Endothelial cell of umbilical vein (primary cell): Measurements from ENCODE around the gene TMEM205. TPM values are rescaled to one million over a fixed set of nuclear protein-coding genes. Genes with fewer than 3 reads are reported as not detected.

Experiments used
- BruUV-seq: library from RNA; stranded (reverse); fragments of 400-500 nt; replicated peaks from 2 replicates; lab custom pipeline; 2021; lab: Mats Ljungman, UMichigan
- CTCF ChIA-PET: fragments of 300-600, 350-600 bp; sonication (Branson Sonifier 250); formaldehyde crosslinking; loops from one replicate; lab custom pipeline; 2021; ENCODE audit warnings: antibody characterized with exemption, inconsistent platforms; lab: Charles Lee
- POLR2A ChIA-PET: fragments of 300-600, 350-600 bp; sonication (Branson Sonifier 250); formaldehyde crosslinking; loops from one replicate; lab custom pipeline; 2021; ENCODE audit warnings: antibody characterized with exemption, inconsistent platforms; lab: Charles Lee
- DNase-seq: peaks from one replicate; pipeline ENCODE4 v3.0.0-alpha.2; 2011; ENCODE audit warnings: low read depth, low spot score
- FAIRE-seq: peaks from 2 replicates; lab custom pipeline; 2011; peaks lifted over from hg19 to GRCh38; lab: Jason Lieb, UNC
- H2AFZ ChIP-seq: 2 replicates; pipeline ENCODE4 v1.6.0; 2012; ENCODE audit warnings: low read depth, low read length, control low read depth, inconsistent platforms
- H3K27ac ChIP-seq: 2 replicates; pipeline ENCODE4 v1.5.1; 2011; ENCODE audit warnings: low read depth, mild to moderate bottlenecking, control low read depth, low read length, moderate library complexity; ENCODE audit not compliant: insufficient read depth
- H3K27me3 ChIP-seq, 2 experiments: 2 replicates each; pipeline versions ENCODE4 v1.6.0 to v1.6.1; 2011; ENCODE audit warnings: low read length in 2 of 2, mixed read lengths in 1 of 2; ENCODE audit not compliant: control insufficient read depth in 2 of 2, insufficient read depth in 2 of 2
- H3K36me3 ChIP-seq, 2 experiments: 2 replicates in 1 of 2; 3 replicates in 1 of 2; pipeline ENCODE4 v1.5.1; 2011; ENCODE audit warnings: low read length in 2 of 2, mild to moderate bottlenecking in 1 of 2, moderate library complexity in 1 of 2; ENCODE audit not compliant: control insufficient read depth in 2 of 2, insufficient read depth in 2 of 2; ENCODE audit errors: extremely low read depth in 1 of 2
- H3K4me1 ChIP-seq: 3 replicates; pipeline ENCODE4 v1.5.1; 2011; ENCODE audit warnings: mild to moderate bottlenecking, low read length; ENCODE audit not compliant: control insufficient read depth, insufficient read depth; ENCODE audit errors: extremely low read depth
- H3K4me2 ChIP-seq: 2 replicates; pipeline ENCODE4 v1.6.1; 2011; ENCODE audit warnings: low read length, control low read depth, mixed read lengths; ENCODE audit not compliant: insufficient read depth
- H3K4me3 ChIP-seq, 3 experiments: fragments of 200-600 bp in 1 of 3; sonication (generic), shearing (Covaris generic) in 1 of 3; replicated peaks in 1 of 3; 2 replicates each; pipeline ENCODE4 v1.5.1; 2011 to 2016; ENCODE audit warnings: control low read depth in 3 of 3, low read length in 3 of 3, mild to moderate bottlenecking in 2 of 3, inconsistent platforms in 1 of 3, low read depth in 1 of 3, moderate library complexity in 1 of 3; ENCODE audit not compliant: insufficient read depth in 1 of 3
- H3K79me2 ChIP-seq: 2 replicates; pipeline ENCODE4 v1.6.0; 2012; ENCODE audit warnings: low read length, inconsistent platforms; ENCODE audit not compliant: control insufficient read depth, insufficient read depth
- H3K9ac ChIP-seq: replicated peaks from 2 replicates; pipeline ENCODE3; 2011; ENCODE audit warnings: low read length, control low read depth; ENCODE audit not compliant: insufficient read depth; ENCODE audit errors: extremely low read depth
- H3K9me1 ChIP-seq: replicated peaks from 3 replicates; pipeline ENCODE4 v1.6.0; 2011; ENCODE audit warnings: mild to moderate bottlenecking, low read length; ENCODE audit not compliant: control insufficient read depth, insufficient read depth; ENCODE audit errors: extremely low read depth
- H3K9me3 ChIP-seq: replicated peaks from 2 replicates; pipeline ENCODE4 v1.5.1; 2012; ENCODE audit warnings: low read length, inconsistent platforms; ENCODE audit not compliant: control insufficient read depth, insufficient read depth
- H4K20me1 ChIP-seq: replicated peaks from 2 replicates; pipeline ENCODE3; 2011; ENCODE audit warnings: mild to moderate bottlenecking, low read length; ENCODE audit not compliant: control insufficient read depth, insufficient read depth; ENCODE audit errors: extremely low read depth
- EZH2 ChIP-seq: IDR thresholded peaks from 2 replicates; pipeline ENCODE4 v1.6.1; 2012; ENCODE audit warnings: borderline replicate concordance, low read depth, mild to moderate bottlenecking, moderate library complexity, low read length, inconsistent platforms; ENCODE audit not compliant: severe bottlenecking
- FOS ChIP-seq: IDR thresholded peaks from 2 replicates; pipeline ENCODE4 v1.6.1; 2011; ENCODE audit warnings: mild to moderate bottlenecking, low read length, moderate library complexity, borderline replicate concordance; ENCODE audit not compliant: insufficient read depth
- GATA2 ChIP-seq: IDR thresholded peaks from 2 replicates; pipeline ENCODE4 v1.7.0; 2011; ENCODE audit warnings: low read depth, mild to moderate bottlenecking, moderate library complexity, mixed read lengths, low read length; ENCODE audit not compliant: insufficient read length, insufficient read depth
- JUN ChIP-seq: IDR thresholded peaks from 2 replicates; pipeline ENCODE4 v1.6.1; 2011; ENCODE audit warnings: borderline replicate concordance, low read depth; ENCODE audit not compliant: insufficient read length, insufficient read depth
- MYC ChIP-seq: IDR thresholded peaks from one replicate; pipeline ENCODE4 v1.6.1; 2011; ENCODE audit warnings: mild to moderate bottlenecking, low read depth, low read length
- POLR2A ChIP-seq: IDR thresholded peaks from 2 replicates; pipeline ENCODE4 v1.6.1; 2012; ENCODE audit warnings: low read depth, mild to moderate bottlenecking, control low read depth, low read length
- POLR2AphosphoS5 ChIP-seq: IDR thresholded peaks from 2 replicates; pipeline ENCODE4 v1.6.1; 2012; ENCODE audit warnings: low read depth, mild to moderate bottlenecking, control low read depth, low read length, moderate library complexity; ENCODE audit not compliant: insufficient read depth
- dilution Hi-C: fragments of 300-500 bp; cut with MboI; formaldehyde crosslinking; loops from one replicate; pipeline ENCODE4 v1.15.0; 2019; ENCODE audit warnings: low sequenced_read_pairs; ENCODE audit not compliant: extremely low pct_ligation_motif_present
- intact Hi-C: fragments of 100-400 bp; cut with micrococcal nuclease; formaldehyde crosslinking; loops from one replicate; pipeline ENCODE4 v1.10.0; 2022
- polyA plus RNA-seq, 4 experiments: library from polyadenylated mRNA; depleted of rRNA in 3 of 4; stranded (reverse) in 3 of 4; unstranded in 1 of 4; fragments of >200 nt; gene quantifications; 2 replicates each; pipeline versions ENCODE4 v1.2.1 to v1.2.3, GENCODE V29; 2011 to 2012; ENCODE audit warnings: missing spikeins in 1 of 4
- total RNA-seq: library from RNA; stranded (reverse); gene quantifications from 2 replicates; pipeline ENCODE4 v1.2.3, GENCODE V29; 2021
- TF ChIP-seq, protein P1 (sequence below): IDR thresholded peaks from 2 replicates; pipeline ENCODE4 v1.6.1; 2011; ENCODE audit not compliant: insufficient read depth, insufficient read length
- TF ChIP-seq, protein P2 (sequence below), 2 donors: IDR thresholded peaks; 1 replicate in 1 of 2; 2 replicates in 1 of 2; pipeline ENCODE4 v1.5.1; 2011; ENCODE audit warnings: low read length in 2 of 2, mild to moderate bottlenecking in 2 of 2, moderate library complexity in 2 of 2, control low read depth in 1 of 2, inconsistent platforms in 1 of 2, low read depth in 1 of 2; ENCODE audit not compliant: insufficient read depth in 1 of 2; ENCODE audit errors: extremely low read depth in 1 of 2

TMEM205 gene
- total and polyA plus RNA-seq, 2 donors (not counting 3 experiments of a cell fraction or from before 2014, with no cell fraction given): 57.3 to 345 TPM

DNA sequence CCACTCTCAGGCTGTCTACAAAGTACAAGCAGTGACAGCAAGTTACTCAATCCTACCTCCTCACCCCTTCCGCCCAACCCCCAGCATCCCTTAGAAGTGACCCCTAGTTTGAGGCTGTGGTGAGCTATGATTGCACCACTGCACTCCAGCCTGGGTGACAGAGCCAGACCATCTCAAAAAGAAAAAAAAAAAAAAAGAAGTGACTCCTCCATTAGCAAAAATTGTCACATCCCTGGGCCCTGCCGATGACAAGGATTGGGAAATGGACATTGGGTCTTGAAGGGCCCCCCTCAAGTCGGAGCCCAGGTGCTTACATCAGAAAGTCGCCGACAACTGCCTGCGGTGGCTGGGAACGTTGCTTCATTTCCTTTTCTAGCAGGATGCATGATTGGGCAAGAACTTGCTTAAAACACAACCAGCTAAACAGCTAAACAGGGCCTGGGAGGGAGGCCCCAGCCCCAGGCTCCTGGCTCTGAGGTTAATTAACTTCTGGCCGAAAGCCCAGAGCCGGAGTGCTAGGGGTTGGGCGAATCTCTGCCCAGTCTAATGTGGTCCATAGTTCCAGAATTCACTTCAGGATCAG lies 21.9 kb downstream of the TMEM205 start:
- POLR2A ChIA-PET: interaction anchor here (0.7 kb wide), 1 partner anchor 29 kb away, joined by 3 read pairs; no protein-coding TSS in a partner anchor
- H3K36me3 ChIP-seq: peaks cover 0 to 9% of the 10 kb centered on the region in 2 experiments
- H3K9me3 ChIP-seq: no peaks in the 10 kb centered on the region
- no peak overlapping the region for H3K4me3 ChIP-seq
- H3K4me1 ChIP-seq: peaks cover 7% of the 10 kb centered on the region
- no peaks in the 10 kb centered on the region for H3K79me2 ChIP-seq
- no TSS peak for BruUV-seq
- TF ChIP-seq, protein P1, sequence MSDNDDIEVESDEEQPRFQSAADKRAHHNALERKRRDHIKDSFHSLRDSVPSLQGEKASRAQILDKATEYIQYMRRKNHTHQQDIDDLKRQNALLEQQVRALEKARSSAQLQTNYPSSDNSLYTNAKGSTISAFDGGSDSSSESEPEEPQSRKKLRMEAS: no peak
- no peak for TF ChIP-seq POLR2AphosphoS5
- TF ChIP-seq MYC: no peak
- TF ChIP-seq POLR2A: no peak
- TF ChIP-seq GATA2: no peak
- no peak for TF ChIP-seq EZH2
- TF ChIP-seq FOS: no peak
- no peak overlapping the region for H2AFZ ChIP-seq
- no peaks in the 10 kb centered on the region for H4K20me1 ChIP-seq
- dilution Hi-C loops: no loop called here
- no peaks in the 10 kb centered on the region for H3K27me3 ChIP-seq
- DNase-seq (peak; percentile 70), FAIRE-seq (peak; percentile 75)
- H3K9ac ChIP-seq: no peak overlapping the region
- intact Hi-C loops: no loop called here
- no peak overlapping the region for H3K27ac ChIP-seq
- H3K9me1 ChIP-seq: no peaks in the 10 kb centered on the region
- CTCF ChIA-PET: interaction anchor here (1.4 to 2.2 kb wide), 4 partner anchors 15 to 51 kb away, joined by 3 to 10 read pairs (median 4); partner anchors contain the start of gene RAB3D
- no peak overlapping the region for H3K4me2 ChIP-seq

DNA sequence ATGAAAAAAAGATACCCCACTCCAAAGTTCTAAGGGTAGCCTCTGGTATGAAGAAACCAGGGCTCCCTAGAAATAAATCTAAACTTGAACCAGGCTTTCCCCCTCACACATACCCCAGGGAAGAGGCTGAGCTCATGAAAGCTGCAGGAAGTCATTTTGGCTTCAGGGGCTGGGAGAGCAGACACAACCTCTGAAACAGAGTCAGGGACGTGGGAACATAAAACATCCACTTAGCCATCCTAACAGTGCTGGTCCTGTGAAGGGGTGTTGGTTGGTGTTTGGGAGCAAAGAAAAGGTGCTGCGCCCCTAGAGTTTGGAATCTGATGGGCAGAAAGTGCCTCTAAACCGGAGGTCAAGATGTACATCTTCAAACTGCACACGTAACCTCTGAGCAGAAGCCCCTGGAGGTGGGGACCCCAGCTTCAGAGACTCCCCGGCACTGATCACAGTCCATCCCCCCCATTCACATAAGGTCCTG lies 22.4 kb downstream of the TMEM205 start:
- H3K79me2 ChIP-seq: no peaks in the 10 kb centered on the region
- intact Hi-C loops: no loop called here
- ChIA-PET CTCF (interaction anchor here (1.4 to 2.2 kb wide), 4 partner anchors 16 to 51 kb away, joined by 3 to 10 read pairs (median 4); partner anchors contain the start of gene RAB3D), POLR2A (no interaction called here)
- no peak overlapping the region for H2AFZ ChIP-seq
- H3K27ac ChIP-seq: no peak overlapping the region
- DNase-seq: no peak
- FAIRE-seq: no peak
- no peak overlapping the region for H3K4me2 ChIP-seq
- dilution Hi-C loops: no loop called here
- no peaks in the 10 kb centered on the region for H3K9me1 ChIP-seq
- TF ChIP-seq POLR2AphosphoS5 (no peak), POLR2A (no peak), FOS (no peak), MYC (no peak), EZH2 (no peak), JUN (no peak), GATA2 (no peak)
- TF ChIP-seq, protein P2, sequence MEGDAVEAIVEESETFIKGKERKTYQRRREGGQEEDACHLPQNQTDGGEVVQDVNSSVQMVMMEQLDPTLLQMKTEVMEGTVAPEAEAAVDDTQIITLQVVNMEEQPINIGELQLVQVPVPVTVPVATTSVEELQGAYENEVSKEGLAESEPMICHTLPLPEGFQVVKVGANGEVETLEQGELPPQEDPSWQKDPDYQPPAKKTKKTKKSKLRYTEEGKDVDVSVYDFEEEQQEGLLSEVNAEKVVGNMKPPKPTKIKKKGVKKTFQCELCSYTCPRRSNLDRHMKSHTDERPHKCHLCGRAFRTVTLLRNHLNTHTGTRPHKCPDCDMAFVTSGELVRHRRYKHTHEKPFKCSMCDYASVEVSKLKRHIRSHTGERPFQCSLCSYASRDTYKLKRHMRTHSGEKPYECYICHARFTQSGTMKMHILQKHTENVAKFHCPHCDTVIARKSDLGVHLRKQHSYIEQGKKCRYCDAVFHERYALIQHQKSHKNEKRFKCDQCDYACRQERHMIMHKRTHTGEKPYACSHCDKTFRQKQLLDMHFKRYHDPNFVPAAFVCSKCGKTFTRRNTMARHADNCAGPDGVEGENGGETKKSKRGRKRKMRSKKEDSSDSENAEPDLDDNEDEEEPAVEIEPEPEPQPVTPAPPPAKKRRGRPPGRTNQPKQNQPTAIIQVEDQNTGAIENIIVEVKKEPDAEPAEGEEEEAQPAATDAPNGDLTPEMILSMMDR (IDR thresholded peaks at IDR 0.05; ENCODE audit: extremely low read depth in 1 of 2, insufficient read depth in 1 of 2, low read depth in 1 of 2, low read length in 2 of 2): no peak
- TF ChIP-seq, protein P1: no peak
- H4K20me1 ChIP-seq: no peaks in the 10 kb centered on the region
- no peak overlapping the region for H3K9ac ChIP-seq
- TSS peak; percentile 20 for BruUV-seq
- peaks cover 7% of the 10 kb centered on the region for H3K4me1 ChIP-seq
- peaks cover 0 to 9% of the 10 kb centered on the region in 2 experiments for H3K36me3 ChIP-seq
- H3K4me3 ChIP-seq: no peak overlapping the region
- H3K27me3 ChIP-seq: no peaks in the 10 kb centered on the region
- no peaks in the 10 kb centered on the region for H3K9me3 ChIP-seq
